Transverse colon (tissue), 4 donors: ENCODE data around the gene TBL1XR1.

Experiments used
- EP300 ChIP-seq: sonication (generic); formaldehyde crosslinking; IDR thresholded peaks from one replicate; pipeline ENCODE4 v1.6.1; 2017; ENCODE audit warnings: antibody characterized with exemption, low read depth
- POLR2A ChIP-seq: fragments of 450-650 bp; IDR thresholded peaks from one replicate; pipeline ENCODE4 v1.6.1; 2016; ENCODE audit warnings: antibody characterized with exemption, mild to moderate bottlenecking, moderate library complexity
- POLR2AphosphoS5 ChIP-seq, 3 donors: sonication (generic); formaldehyde crosslinking; IDR thresholded peaks; one replicate each; pipeline ENCODE4 v1.6.1; 2016; ENCODE audit warnings: antibody characterized with exemption in 3 of 3
- TF ChIP-seq, protein P1 (sequence below), 5 experiments: fragments of 200-600 bp in 3 of 5; fragments of 450-650 bp in 2 of 5; sonication (generic) in 3 of 5; IDR thresholded peaks; 1 replicate in 2 of 5; 2 replicates in 3 of 5; pipeline ENCODE4 v1.5.1; 2016 to 2017; ENCODE audit warnings: antibody characterized with exemption in 5 of 5, inconsistent platforms in 3 of 5, mild to moderate bottlenecking in 2 of 5, moderate library complexity in 1 of 5

DNA sequence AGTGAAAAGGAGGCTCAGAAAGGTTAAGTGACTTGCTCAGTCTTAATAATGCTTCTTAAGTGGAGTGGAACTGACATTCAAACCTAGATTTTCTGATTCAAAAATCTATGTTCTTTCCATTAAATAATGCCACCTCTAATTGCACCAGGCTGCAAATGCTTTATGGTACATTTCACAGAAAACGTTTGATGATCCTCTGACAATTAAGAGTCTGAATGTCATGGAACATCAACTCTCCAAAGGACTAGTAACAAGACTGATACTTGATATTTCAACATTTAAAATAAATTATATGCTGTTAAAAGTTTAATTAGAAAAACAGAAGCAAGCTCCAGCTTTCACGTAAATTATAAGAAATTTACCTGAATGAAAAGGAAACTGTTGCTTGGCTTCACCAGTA is 151.5 kb downstream of the TBL1XR1 start:
- TF ChIP-seq POLR2AphosphoS5 (IDR thresholded peaks at IDR 0.05), result no peak
- no peak for TF ChIP-seq POLR2A
- TF ChIP-seq, protein P1, sequence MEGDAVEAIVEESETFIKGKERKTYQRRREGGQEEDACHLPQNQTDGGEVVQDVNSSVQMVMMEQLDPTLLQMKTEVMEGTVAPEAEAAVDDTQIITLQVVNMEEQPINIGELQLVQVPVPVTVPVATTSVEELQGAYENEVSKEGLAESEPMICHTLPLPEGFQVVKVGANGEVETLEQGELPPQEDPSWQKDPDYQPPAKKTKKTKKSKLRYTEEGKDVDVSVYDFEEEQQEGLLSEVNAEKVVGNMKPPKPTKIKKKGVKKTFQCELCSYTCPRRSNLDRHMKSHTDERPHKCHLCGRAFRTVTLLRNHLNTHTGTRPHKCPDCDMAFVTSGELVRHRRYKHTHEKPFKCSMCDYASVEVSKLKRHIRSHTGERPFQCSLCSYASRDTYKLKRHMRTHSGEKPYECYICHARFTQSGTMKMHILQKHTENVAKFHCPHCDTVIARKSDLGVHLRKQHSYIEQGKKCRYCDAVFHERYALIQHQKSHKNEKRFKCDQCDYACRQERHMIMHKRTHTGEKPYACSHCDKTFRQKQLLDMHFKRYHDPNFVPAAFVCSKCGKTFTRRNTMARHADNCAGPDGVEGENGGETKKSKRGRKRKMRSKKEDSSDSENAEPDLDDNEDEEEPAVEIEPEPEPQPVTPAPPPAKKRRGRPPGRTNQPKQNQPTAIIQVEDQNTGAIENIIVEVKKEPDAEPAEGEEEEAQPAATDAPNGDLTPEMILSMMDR (IDR thresholded peaks at IDR 0.05), result no peak
- TF ChIP-seq EP300, result no peak
